ENCODE data around the gene KCTD10. TPM values are rescaled to one million over a fixed set of nuclear protein-coding genes. Genes with fewer than 3 reads are reported as not detected.
"Not testable (repeated sequence)": the region's sequence is repeated elsewhere in the genome, so short reads cannot be mapped to it uniquely, and the experiment has no call there.

The KCTD10 gene
- total RNA-seq, 4 donors from 2014 or later, result 67.2 to 126 (median 79.5) TPM

- Histone ChIP-seq H3K36me3 (no peaks in the 10 kb centered on the region), H3K4me1 (peaks cover 20 to 46% (median 37%) of the 10 kb centered on the region in 4 donors), H3K27ac (peak overlapping the region in 3 of 4 donors; percentile 88 to 96 (median 94)), H3K27me3 (no peaks in the 10 kb centered on the region), H3K9me3 (no peaks in the 10 kb centered on the region), H3K4me3 (no peak overlapping the region)
- no peak for DNase-seq
- WGBS, 2 donors (ENCODE audit: low coverage in 1 of 2), result 89 to 90% methylated on average over 2 to 7 of the region's 7 CpGs
- TF ChIP-seq POLR2A (IDR thresholded peaks at IDR 0.05), result no peak
- TF ChIP-seq EP300 (IDR thresholded peaks at IDR 0.05; ENCODE audit: low read depth), result no peak
- no peak for TF ChIP-seq POLR2AphosphoS5 (IDR thresholded peaks at IDR 0.05)
- no peak for TF ChIP-seq CTCF (IDR thresholded peaks at IDR 0.05)
- intact Hi-C loops (cut with DNase I; ENCODE audit: low total_unique reads) (loop anchor here (5.0 kb wide), 1 partner anchor 48 kb away; no protein-coding TSS in a partner anchor), in situ Hi-C loops (cut with MboI; ENCODE audit: low pct_ligation_motif_present in 1 of 4, low pct_unique_long_range_greater_than_20kb in 1 of 4, low sequenced_read_pairs in 3 of 4) (no loop called here)
Measured at GRCh38 chr12:109475121-109475520, 2.0 kb downstream of the KCTD10 start.

GRCh38 chr12:109473526-109474270 lies 3.4 kb downstream of the KCTD10 start:
- in situ Hi-C loops (cut with MboI; ENCODE audit: low pct_ligation_motif_present in 1 of 4, low pct_unique_long_range_greater_than_20kb in 1 of 4, low sequenced_read_pairs in 3 of 4); H3K4me3 ChIP-seq; H3K27me3 ChIP-seq; H3K36me3 ChIP-seq; H3K9me3 ChIP-seq; intact Hi-C loops (cut with DNase I; ENCODE audit: low total_unique reads); DNase-seq: not testable (repeated sequence)
- peak overlapping the region in 2 of 4 donors; percentile 6 to 96 for H3K27ac ChIP-seq
- H3K4me1 ChIP-seq, result peaks cover 22 to 44% (median 35%) of the 10 kb centered on the region in 4 donors
- whole genome bisulfite sequencing, 2 donors (ENCODE audit: low coverage in 1 of 2), result 84 to 89% methylated on average over 7 to 16 of the region's 16 CpGs

GRCh38 chr12:109473006-109473405 lies 4.1 kb downstream of the KCTD10 start:
- no peaks in the 10 kb centered on the region for H3K36me3 ChIP-seq
- TF ChIP-seq POLR2A (IDR thresholded peaks at IDR 0.05), result no peak
- no peak for TF ChIP-seq EP300 (IDR thresholded peaks at IDR 0.05; ENCODE audit: low read depth)
- TF ChIP-seq CTCF (IDR thresholded peaks at IDR 0.05), result no peak
- no peak overlapping the region for H3K4me3 ChIP-seq
- DNase-seq, result no peak
- no peaks in the 10 kb centered on the region for H3K9me3 ChIP-seq
- in situ Hi-C loops (cut with MboI; ENCODE audit: low pct_ligation_motif_present in 1 of 4, low pct_unique_long_range_greater_than_20kb in 1 of 4, low sequenced_read_pairs in 3 of 4), result no loop called here
- intact Hi-C loops (cut with DNase I; ENCODE audit: low total_unique reads), result no loop called here
- H3K27ac ChIP-seq, result peak overlapping the region in 2 of 4 donors; percentile 6 to 96
- peaks cover 22 to 44% (median 33%) of the 10 kb centered on the region in 4 donors for H3K4me1 ChIP-seq
- no peaks in the 10 kb centered on the region for H3K27me3 ChIP-seq
- WGBS, 2 donors (ENCODE audit: low coverage in 1 of 2), result 82 to 98% methylated on average over 3 of the region's 3 CpGs

GRCh38 chr12:109469517-109469916 lies 7.6 kb downstream of the KCTD10 start:
- intact Hi-C loops (cut with DNase I; ENCODE audit: low total_unique reads) (no loop called here), in situ Hi-C loops (cut with MboI; ENCODE audit: low pct_ligation_motif_present in 1 of 4, low pct_unique_long_range_greater_than_20kb in 1 of 4, low sequenced_read_pairs in 3 of 4) (no loop called here)
- TF ChIP-seq POLR2A (IDR thresholded peaks at IDR 0.05) (no peak), EP300 (IDR thresholded peaks at IDR 0.05; ENCODE audit: low read depth) (no peak)
- Histone ChIP-seq H3K4me3 (no peak overlapping the region), H3K27ac (peak overlapping the region in 3 of 4 donors; percentile 15 to 97 (median 91)), H3K9me3 (no peaks in the 10 kb centered on the region), H3K4me1 (peaks cover 43 to 56% (median 49%) of the 10 kb centered on the region in 4 donors), H3K27me3 (no peaks in the 10 kb centered on the region), H3K36me3 (no peaks in the 10 kb centered on the region)
- DNase-seq, result no peak
- 90% methylated on average over 10 of the region's 10 CpGs; no CpG with 5 or more reads in 1 of the 2 donors for WGBS, 2 donors (ENCODE audit: low coverage in 1 of 2)

GRCh38 chr12:109467978-109468676 lies 9.0 kb downstream of the KCTD10 start:
- DNase-seq, result peak; percentile 76
- no peaks in the 10 kb centered on the region for H3K9me3 ChIP-seq
- intact Hi-C loops (cut with DNase I; ENCODE audit: low total_unique reads) (no loop called here), in situ Hi-C loops (cut with MboI; ENCODE audit: low pct_ligation_motif_present in 1 of 4, low pct_unique_long_range_greater_than_20kb in 1 of 4, low sequenced_read_pairs in 3 of 4) (no loop called here)
- peak overlapping the region; percentile 91 to 97 (median 94) for H3K27ac ChIP-seq
- no peaks in the 10 kb centered on the region for H3K36me3 ChIP-seq
- H3K4me1 ChIP-seq, result peaks cover 55 to 68% (median 61%) of the 10 kb centered on the region in 4 donors
- 64 to 85% methylated on average over 3 to 8 of the region's 8 CpGs for WGBS, 2 donors (ENCODE audit: low coverage in 1 of 2)
- H3K27me3 ChIP-seq, result no peaks in the 10 kb centered on the region
- no peak for TF ChIP-seq POLR2A (IDR thresholded peaks at IDR 0.05)
- TF ChIP-seq POLR2AphosphoS5 (IDR thresholded peaks at IDR 0.05), result peak in 1 of 3 donors; percentile 25
- H3K4me3 ChIP-seq, result no peak overlapping the region

Measured in transverse colon (tissue), 4 donors.